Measurements from ENCODE around the gene BAG3.
"Not testable (repeated sequence)": the region's sequence is repeated elsewhere in the genome, so short reads cannot be mapped to it uniquely, and the experiment has no call there.

The BAG3 gene

GRCh38 chr10:119640875-119641526 lies 10.2 kb upstream of the BAG3 start:
- DNase-seq: no peak

GRCh38 chr10:119642556-119643111 lies 8.5 kb upstream of the BAG3 start:
- DNase-seq: no peak

DNA sequence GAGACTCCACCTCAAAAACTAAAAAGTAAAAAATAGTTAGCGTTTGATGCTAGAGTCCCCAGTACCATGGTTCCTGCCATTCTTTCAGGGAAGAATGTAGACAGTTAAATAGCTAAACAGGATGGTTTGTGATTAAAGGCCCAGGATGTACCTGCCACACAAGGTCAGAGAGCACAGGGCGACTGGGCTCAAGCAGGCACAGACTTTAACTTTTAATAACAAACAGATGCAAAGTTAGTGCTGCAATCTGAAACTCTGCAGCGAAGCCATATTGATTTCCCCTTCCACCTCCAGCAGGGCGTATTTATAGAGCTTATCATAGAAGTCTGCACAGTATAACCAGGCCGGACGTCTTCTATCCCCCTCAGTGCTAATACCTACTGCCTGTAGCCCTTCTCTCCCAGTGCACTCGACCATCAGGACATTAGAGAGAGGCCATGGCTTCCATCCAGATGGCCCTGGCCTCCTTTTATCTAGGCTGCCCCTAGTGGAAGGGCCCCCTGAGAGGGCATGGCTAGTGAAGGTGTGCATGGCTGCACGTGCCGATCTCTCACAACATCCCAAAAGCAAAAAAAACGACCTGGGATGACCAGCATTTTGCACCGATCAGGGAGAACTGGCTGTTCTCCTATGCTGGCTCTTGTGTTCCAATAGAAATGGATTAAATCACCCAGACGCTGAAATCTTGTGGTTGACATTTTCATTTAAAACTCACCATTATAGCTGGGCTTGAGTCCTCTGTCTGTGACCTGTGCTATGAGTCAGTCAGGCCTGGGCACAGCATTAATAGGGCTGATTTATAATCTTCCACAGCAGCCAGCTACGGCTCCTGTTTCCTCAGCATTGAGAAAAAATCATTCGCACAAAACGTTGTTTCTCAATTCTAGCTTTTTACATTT lies 7.6 kb upstream of the BAG3 start:
- DNase-seq: no peak

DNA sequence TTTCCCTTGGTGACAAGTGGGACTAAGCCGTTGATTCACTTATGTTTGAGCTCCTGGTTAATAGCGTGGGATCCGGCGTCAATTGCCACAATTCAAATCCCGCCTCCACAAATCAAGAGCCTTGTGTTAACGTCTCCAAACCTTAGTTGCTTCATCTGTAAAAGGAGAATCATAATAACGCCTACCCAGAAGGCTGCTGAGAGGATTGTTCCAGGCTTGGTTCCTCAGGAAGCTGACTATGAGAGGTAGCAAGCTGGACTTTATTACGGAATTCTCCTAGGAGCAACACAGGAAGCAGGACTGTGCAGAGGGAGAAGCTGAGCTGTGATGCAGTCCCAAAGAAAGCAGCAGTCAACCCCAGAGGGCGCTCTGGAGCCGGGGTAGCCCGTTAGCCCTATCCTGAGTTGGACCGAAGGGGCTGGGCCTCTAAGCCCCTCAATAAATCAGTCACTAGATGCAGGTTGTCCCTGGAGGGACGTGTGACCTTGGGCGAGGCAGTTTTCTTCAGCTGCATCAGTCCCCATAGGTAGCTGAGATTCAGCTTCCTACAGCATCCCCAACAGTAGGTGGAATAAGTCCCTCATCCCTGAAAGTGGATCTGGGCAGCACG lies 6.9 kb upstream of the BAG3 start:
- DNase-seq: no peak

DNA sequence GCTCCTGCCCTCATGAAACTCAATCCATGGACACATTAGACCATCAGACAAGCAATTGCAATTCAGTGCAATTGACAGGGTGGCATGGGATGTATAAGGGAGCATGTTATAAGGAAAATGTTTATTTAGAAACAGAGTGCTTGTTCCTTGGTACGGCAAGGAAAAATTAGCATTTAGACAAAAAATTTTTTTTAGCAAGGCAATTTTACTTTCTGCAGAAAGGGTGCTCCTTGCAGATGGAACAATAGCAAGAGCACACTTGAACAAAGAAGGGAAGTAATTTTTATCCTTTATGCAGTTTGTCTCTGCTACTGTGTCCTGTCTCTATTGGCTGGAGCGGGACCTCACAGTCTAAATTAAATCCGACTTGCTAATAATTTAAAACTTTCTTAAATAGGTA lies 6.2 kb upstream of the BAG3 start:
- DNase-seq: no peak

DNA sequence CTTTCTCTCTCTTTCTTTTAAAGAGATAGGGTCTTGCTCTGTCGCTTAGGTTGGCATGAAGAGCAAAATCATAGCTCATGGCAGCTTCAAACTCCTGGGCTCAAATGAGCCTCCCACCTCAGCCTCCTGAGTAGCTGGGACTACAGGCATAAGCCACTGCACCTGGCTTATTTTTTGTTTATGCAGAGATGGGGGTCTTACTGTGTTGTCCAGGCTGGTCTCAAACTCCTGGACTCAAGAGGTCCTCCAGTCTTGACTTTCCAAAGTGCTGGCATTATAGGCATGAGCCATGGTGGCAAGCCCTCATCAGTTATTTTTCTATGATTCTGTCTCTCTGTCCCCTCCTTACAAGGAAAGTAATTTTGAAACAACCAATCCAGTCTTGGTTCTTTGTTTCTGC lies 1.1 kb upstream of the BAG3 start:
- no peak for DNase-seq

DNA sequence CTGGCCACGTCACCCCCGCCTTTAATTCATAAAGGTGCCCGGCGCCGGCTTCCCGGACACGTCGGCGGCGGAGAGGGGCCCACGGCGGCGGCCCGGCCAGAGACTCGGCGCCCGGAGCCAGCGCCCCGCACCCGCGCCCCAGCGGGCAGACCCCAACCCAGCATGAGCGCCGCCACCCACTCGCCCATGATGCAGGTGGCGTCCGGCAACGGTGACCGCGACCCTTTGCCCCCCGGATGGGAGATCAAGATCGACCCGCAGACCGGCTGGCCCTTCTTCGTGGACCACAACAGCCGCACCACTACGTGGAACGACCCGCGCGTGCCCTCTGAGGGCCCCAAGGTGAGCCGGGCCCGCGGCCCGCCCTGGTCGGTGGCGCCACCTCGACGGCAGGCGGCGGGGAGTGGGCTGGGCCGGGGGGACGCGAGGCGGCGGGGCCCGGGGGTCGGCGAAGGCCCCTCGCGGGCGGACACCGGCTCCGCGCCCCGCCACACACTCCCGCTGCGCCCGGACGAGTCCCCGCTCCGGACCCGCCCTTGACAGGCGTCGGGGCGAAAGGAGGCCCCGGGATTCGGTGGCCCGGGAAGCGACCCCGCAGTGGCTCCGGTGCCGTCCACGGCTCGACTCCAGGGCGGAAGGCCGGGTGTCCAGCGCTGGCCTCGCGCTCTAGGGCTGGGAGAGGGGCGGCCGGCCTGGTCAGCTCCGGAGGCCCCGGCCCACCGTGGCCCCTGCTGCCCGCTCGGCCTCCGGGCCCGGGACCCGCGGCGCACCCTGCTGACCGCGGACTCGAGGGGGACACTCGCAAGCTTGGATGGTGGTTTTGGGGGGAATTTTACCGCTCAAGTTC lies 557 bp downstream of the BAG3 start:
- no peak for DNase-seq

- DNase-seq: peak; percentile 18
Measured at GRCh38 chr10:119652361-119652730, 1.2 kb downstream of the BAG3 start.

DNA sequence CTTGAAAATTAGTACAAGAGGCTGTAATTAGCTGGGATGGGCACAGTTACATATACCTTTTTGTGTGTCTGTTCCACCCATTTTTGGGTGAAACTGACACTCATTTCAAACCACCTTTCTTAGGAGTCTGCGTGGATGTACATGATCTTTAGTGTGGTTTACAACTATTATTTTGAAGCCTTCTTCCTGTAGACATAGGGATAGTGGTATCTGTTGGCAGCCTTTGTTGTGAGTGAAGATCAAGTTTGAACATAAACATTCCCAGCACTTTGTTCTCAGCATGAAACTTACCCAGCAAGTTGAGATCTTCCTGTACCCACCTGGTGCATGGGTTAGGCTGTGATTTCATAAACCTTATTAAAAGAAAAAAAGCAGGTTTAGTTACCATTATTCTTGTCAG lies 2.0 kb downstream of the BAG3 start:
- DNase-seq: no peak

- no peak for DNase-seq
Measured at GRCh38 chr10:119653916-119654315, 2.7 kb downstream of the BAG3 start.

GRCh38 chr10:119654540-119654939 lies 3.4 kb downstream of the BAG3 start:
- DNase-seq: peak; percentile 68

DNA sequence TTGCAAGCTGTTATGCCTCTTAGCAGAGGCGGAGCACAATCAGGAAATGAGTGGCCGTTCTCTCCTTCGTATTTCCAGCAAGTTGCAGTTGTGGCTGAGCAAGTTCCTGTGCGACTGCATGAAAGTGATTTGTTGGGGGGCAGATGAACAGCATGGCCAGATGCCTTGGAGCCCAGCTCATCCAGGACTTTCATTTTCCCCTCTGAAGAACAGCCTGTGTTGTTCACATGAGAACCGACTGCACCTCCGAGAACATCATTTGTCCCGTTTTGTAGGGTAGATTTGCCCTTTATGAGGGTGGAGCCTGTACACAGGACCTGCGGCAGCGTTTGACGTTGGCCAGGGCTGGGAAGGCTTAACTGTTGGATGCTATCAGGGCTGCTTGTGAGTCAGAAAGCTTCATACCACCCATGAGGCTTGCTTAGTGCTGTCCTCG lies 4.4 kb downstream of the BAG3 start:
- no peak for DNase-seq

GRCh38 chr10:119656760-119657159 lies 5.6 kb downstream of the BAG3 start:
- DNase-seq: no peak

DNA sequence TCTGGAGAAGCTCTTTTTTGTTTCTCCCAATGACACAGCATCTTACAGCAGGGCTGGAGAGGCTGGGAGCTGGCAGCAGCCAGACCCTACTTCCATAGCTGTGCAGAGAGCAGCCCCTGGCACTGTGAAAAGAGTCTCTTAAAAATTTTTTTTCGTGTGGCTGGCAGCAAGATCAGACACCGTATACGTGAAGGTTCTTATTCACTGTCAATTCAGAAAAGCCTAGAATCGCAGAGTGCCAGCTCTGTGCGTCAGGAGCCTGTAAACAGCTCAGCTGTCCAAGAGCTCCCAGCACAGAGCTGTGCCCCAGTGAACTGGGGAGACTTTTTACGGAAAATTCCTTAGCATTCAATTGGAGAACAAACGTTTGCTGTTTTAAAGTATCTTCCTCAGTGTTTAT lies 6.5 kb downstream of the BAG3 start:
- no peak for DNase-seq

DNA sequence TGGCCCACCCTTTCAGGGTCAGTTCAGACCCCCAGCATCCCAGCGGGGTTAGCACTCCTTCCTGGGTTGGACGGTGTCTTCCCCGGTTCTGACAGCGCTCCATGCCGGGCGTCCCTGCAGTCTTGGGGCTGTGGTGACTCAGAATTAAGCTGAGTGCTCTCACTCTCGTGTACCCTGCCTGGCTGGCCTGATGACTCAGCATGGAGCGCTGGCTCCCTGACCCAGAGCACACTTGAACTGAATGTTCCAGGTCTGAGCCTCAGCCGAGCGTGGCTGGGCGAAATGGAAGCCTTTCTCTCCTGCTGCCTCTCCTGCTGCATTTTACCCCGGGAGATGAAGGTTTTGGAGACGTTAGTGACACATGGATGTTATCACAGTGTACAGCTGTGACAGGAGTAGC lies 7.1 kb downstream of the BAG3 start:
- DNase-seq: peak; percentile 76

- no peak for DNase-seq
Measured at GRCh38 chr10:119659951-119660350, 8.8 kb downstream of the BAG3 start.

GRCh38 chr10:119662076-119662605 lies 11.0 kb downstream of the BAG3 start:
- DNase-seq: not testable (repeated sequence)

DNA sequence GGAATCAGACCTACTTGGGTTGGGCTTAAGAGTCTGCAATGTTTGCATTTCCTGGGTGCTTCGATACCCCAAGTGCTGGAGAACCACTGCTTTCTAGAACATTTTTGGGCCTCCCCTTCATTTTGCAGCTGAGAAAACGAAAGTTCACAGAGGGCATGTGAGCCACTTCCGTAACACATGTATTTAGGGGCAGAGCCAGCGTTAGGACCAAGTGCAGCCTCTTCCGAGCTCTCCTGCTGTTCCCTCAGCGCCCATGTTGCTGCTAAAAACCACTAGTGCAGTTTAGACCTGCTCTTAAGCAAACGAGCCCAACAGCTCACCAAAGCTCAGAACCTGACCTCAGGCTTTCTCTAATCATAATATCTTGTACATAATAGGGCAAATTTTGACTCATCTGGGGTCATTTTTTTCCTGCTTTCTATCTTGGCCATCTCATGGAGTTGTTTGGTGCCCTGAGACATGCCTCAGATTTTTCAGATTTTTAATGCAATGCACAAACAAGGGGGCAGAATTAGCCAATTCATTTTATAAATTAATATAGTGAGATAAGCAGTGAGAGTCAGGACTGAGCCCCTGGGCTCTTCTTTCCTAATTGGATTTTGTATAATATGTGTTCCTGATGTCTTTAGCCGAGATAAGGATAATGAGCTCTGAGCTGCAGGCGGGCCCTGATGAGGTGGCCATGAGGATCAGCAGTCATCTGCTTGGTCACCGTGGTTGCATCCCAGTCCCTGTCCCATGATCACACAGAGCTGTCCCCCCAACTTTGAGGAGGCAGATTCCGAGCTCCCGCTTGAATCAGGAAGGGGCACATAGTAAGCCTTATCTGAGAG lies 12.9 kb downstream of the BAG3 start:
- no peak for DNase-seq

GRCh38 chr10:119665901-119666708 lies 14.9 kb downstream of the BAG3 start:
- no peak for DNase-seq

GRCh38 chr10:119666709-119667004 lies 15.5 kb downstream of the BAG3 start:
- DNase-seq: no peak

All from NCI-H510A (cell line).